GM18951 (cell line): Measurements from ENCODE around the gene SIAH1.
"Not testable (repeated sequence)": the region's sequence is repeated elsewhere in the genome, so short reads cannot be mapped to it uniquely, and the experiment has no call there.

ENCODE experiments used
- POLR2A ChIP-seq: IDR thresholded peaks from 4 replicates; pipeline ENCODE4 v1.6.1; 2011; ENCODE audit warnings: mild to moderate bottlenecking; ENCODE audit not compliant: insufficient read length, insufficient read depth; ENCODE audit errors: extremely low read depth
- in situ Hi-C: fragments of 300-500 bp; cut with MboI; formaldehyde crosslinking; loops from one replicate; pipeline ENCODE4 v1.12.0; 2022; ENCODE audit warnings: low sequenced_read_pairs, mixed read lengths, inconsistent platforms; ENCODE audit not compliant: unreplicated experiment

SIAH1 gene, protein sequence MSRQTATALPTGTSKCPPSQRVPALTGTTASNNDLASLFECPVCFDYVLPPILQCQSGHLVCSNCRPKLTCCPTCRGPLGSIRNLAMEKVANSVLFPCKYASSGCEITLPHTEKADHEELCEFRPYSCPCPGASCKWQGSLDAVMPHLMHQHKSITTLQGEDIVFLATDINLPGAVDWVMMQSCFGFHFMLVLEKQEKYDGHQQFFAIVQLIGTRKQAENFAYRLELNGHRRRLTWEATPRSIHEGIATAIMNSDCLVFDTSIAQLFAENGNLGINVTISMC

GRCh38 chr16:48385253-48386150, at the start of gene SIAH1:
TSS of gene SIAH1 (minus strand) at chr16:48385413. CDS start at chr16:48362428, 22,985 bp downstream.
- in situ Hi-C loops: no loop called here
- peak; percentile 95 for TF ChIP-seq POLR2A

DNA sequence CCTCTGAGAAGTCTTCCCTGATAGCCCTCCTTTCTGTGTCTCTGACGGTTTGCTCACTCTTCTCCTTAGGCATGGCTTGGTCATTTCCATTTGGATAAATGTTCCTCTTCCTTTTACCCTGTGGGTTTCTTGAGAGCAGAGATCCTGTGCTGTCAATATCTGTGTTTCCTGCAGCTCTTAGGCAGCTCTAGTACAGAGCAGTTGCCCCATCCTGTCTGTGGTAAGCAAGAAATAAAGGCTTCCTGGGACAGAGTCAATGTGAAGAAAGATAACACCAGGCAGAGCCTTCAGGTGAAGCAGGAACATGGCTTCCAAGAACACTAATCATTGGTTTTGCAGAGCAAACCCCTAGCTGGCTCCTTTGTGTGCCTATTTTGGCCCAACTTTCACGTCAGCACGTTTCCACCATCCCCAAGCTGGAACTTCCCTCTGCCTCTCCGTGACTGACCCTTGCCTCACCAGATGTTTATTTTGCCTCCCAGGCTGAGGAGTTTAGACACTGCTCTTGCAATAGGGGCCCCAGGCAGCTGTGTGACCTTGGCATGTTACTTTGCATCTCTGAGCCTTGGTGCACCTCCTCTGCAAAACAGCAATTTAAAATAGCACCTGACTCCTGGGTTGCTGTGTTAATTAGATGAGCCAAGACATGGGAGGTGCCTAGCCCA, 49.6 kb upstream of the SIAH1 start:
- in situ Hi-C loops: no loop called here
- no peak for TF ChIP-seq POLR2A

GRCh38 chr16:48433850-48434530, 48.8 kb upstream of the SIAH1 start:
- TF ChIP-seq POLR2A: no peak
- in situ Hi-C loops: no loop called here

- TF ChIP-seq POLR2A: no peak
- in situ Hi-C loops: no loop called here
These were observed 48.1 kb upstream of the SIAH1 start for GRCh38 chr16:48433116-48433849.

DNA sequence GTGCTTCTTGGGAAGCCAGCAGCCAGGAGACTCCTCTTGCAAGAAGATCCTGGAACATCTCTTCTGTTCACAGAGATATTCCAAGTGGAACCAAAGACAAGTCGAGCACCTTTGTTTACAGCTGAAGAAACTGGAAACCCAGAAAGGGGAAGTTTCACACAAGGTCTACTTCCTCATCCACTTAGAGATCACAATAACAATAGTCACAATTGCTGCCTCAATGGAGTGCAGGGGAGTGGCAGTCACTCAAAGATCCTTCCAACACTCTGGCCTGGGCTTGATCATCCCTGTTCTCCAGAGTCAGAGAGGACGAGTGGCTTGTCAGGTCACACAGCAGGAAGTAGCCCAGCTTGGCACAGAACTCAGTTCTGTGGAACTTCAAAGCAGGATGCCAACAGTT, 46.9 kb upstream of the SIAH1 start:
- in situ Hi-C loops: no loop called here

GRCh38 chr16:48430890-48431289, 45.7 kb upstream of the SIAH1 start:
- no peak for TF ChIP-seq POLR2A
- in situ Hi-C loops: no loop called here

More for the DNA sequence above, 46.9 kb upstream of the SIAH1 start:
- TF ChIP-seq POLR2A: no peak

DNA sequence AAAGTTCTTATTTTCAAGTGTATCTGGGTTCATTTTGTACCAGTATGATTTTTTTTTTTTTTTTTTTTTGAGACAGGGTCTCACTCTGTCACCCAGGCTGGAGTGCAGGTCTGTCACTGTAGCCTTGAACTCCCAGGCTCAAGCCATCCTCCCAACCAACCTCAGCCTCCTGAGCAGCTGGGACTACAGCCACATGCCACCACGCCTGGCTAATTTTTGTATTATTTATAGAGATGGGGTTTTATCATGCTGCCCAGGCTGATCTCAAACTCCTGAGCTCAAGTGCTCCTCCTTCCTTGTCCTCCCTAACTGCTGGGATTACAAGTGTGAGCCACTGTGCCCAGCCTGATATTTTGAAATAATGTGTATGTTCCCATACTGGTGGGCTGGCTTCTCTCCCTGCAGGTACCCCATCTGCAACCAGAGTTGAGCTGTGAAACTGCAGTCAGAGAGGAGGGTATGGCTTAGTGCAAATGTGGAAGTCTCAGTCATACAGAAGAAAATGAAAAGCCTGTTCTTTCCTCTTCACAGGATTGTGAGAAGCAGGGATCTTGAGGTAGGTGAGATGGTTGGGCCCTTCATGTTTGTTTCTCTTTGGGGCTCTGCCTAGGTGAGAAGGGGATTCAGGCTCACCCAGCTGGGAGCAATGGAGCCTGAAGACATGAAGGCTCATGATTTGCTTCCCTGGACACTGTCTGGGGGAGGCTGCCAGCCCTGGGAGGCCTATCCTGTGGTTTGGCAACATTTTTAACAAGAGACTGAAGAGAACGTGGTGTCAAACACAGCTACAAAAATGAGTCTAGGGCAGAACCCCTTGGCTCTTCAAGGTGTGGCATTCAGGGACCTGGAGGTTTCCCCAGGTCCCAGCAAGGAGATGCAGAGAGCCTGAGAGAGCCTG, 41.3 kb upstream of the SIAH1 start:
- in situ Hi-C loops: no loop called here
- no peak for TF ChIP-seq POLR2A

- TF ChIP-seq POLR2A: no peak
- in situ Hi-C loops: no loop called here
These were observed 37.3 kb upstream of the SIAH1 start for GRCh38 chr16:48422537-48422936.

DNA sequence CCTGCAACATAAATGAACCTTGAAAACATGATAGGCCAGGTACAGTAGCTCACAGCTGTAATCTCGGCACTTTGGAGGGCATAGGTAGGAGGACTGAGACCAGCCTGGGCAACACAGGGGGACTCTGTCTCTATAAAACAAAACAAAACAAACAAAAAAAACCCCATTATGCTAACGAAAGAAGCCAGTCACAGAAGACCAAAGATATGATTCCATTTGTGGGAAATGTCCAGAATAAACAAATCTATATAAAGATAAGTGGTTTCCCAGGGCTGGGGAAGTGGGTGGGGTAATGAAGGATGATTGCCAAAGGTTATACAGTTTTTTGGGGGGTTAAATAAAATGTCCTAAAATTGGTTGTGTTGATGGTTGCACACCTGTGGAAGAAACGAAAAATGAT, 36.5 kb upstream of the SIAH1 start:
- no peak for TF ChIP-seq POLR2A
- in situ Hi-C loops: no loop called here

DNA sequence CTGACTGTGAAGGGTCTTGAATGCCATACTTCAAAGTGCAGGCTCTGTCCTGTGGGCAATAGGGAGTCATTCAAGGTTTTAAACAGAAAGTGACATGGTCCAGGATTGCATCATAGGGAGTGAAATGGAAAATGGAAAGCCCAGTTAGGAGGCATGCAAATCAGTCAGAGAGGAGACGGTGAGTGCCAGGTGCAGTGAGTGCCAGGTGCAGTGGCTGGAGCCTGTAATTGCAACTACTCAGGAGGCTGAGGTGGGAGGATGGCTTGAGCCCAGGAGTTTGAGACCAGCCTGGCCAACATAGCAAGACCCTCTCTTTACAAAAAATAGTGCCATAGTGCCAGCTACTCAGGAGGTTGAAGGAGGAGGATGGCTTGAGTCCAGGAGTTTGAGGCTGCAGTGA, 35.2 kb upstream of the SIAH1 start:
- in situ Hi-C loops: no loop called here
- no peak for TF ChIP-seq POLR2A

GRCh38 chr16:48416617-48417016, 31.4 kb upstream of the SIAH1 start:
- in situ Hi-C loops: not testable (repeated sequence)
